ENCODE results near the gene KTN1. TPM values are rescaled to one million over a fixed set of nuclear protein-coding genes. Genes with fewer than 3 reads are reported as not detected.

The KTN1 gene
- total RNA-seq, 2 experiments from 2014 or later, result 85.1 to 92.3 TPM

- CTCF ChIA-PET, result no interaction called here
- Mint-ChIP-seq H3K4me3 (no peak overlapping the region), H3K27me3 (no peaks in the 10 kb centered on the region), H3K4me1 (peaks cover 2% of the 10 kb centered on the region), H3K36me3 (peaks cover 19% of the 10 kb centered on the region), H3K27ac (no peak overlapping the region), H3K9me3 (ENCODE audit: low read depth) (no peaks in the 10 kb centered on the region)
- ATAC-seq (no peak), DNase-seq (no peak)
Observed at GRCh38 chr14:55609681-55610080, 29.7 kb downstream of the KTN1 start.

- CTCF ChIA-PET, result no interaction called here
- Mint-ChIP-seq H3K27me3 (no peaks in the 10 kb centered on the region), H3K4me3 (no peak overlapping the region), H3K27ac (no peak overlapping the region), H3K36me3 (peaks cover 27% of the 10 kb centered on the region), H3K4me1 (peaks cover 2% of the 10 kb centered on the region), H3K9me3 (ENCODE audit: low read depth) (no peaks in the 10 kb centered on the region)
- no peak for ATAC-seq
- DNase-seq, result no peak
Observed at GRCh38 chr14:55610713-55611370, 30.8 kb downstream of the KTN1 start.

- CTCF ChIA-PET, result no interaction called here
- DNase-seq, result no peak
- Mint-ChIP-seq H3K36me3 (peaks cover 36% of the 10 kb centered on the region), H3K27me3 (no peaks in the 10 kb centered on the region), H3K27ac (no peak overlapping the region), H3K9me3 (ENCODE audit: low read depth) (no peaks in the 10 kb centered on the region), H3K4me3 (no peak overlapping the region), H3K4me1 (peaks cover 2% of the 10 kb centered on the region)
- ATAC-seq, result no peak
Observed at GRCh38 chr14:55611859-55612258, 31.9 kb downstream of the KTN1 start.

- H3K27me3 Mint-ChIP-seq, result no peaks in the 10 kb centered on the region
Observed at GRCh38 chr14:55614304-55614703, 34.3 kb downstream of the KTN1 start.

GRCh38 chr14:55620277-55620676 lies 40.3 kb downstream of the KTN1 start:
- H3K9me3 Mint-ChIP-seq (ENCODE audit: low read depth), result peaks cover 15% of the 10 kb centered on the region
- H3K36me3 Mint-ChIP-seq, result peaks cover 75% of the 10 kb centered on the region
- DNase-seq (no peak), ATAC-seq (no peak)
- no peaks in the 10 kb centered on the region for H3K4me1 Mint-ChIP-seq
- no peak overlapping the region for H3K4me3 Mint-ChIP-seq
- H3K27ac Mint-ChIP-seq, result no peak overlapping the region
- no peaks in the 10 kb centered on the region for H3K27me3 Mint-ChIP-seq
- CTCF ChIA-PET, result no interaction called here

More at GRCh38 chr14:55614304-55614703, 34.3 kb downstream of the KTN1 start:
- Mint-ChIP-seq H3K36me3 (peaks cover 51% of the 10 kb centered on the region), H3K4me1 (no peaks in the 10 kb centered on the region), H3K9me3 (ENCODE audit: low read depth) (peaks cover 3% of the 10 kb centered on the region), H3K27ac (no peak overlapping the region), H3K4me3 (no peak overlapping the region)
- CTCF ChIA-PET, result no interaction called here
- ATAC-seq (no peak), DNase-seq (no peak)

- DNase-seq, result no peak
- ATAC-seq, result no peak
- Mint-ChIP-seq H3K27me3 (no peaks in the 10 kb centered on the region), H3K4me3 (no peak overlapping the region), H3K27ac (no peak overlapping the region), H3K4me1 (no peaks in the 10 kb centered on the region), H3K9me3 (ENCODE audit: low read depth) (peaks cover 15% of the 10 kb centered on the region), H3K36me3 (peaks cover 69% of the 10 kb centered on the region)
- CTCF ChIA-PET, result no interaction called here
Observed at GRCh38 chr14:55620981-55621380, 41.0 kb downstream of the KTN1 start.

- H3K27me3 Mint-ChIP-seq, result no peaks in the 10 kb centered on the region
- CTCF ChIA-PET, result no interaction called here
- no peak for DNase-seq
- H3K4me3 Mint-ChIP-seq, result no peak overlapping the region
- ATAC-seq, result no peak
- H3K4me1 Mint-ChIP-seq, result no peaks in the 10 kb centered on the region
- peaks cover 66% of the 10 kb centered on the region for H3K36me3 Mint-ChIP-seq
- H3K9me3 Mint-ChIP-seq (ENCODE audit: low read depth), result peaks cover 15% of the 10 kb centered on the region
- no peak overlapping the region for H3K27ac Mint-ChIP-seq
Observed at GRCh38 chr14:55621391-55621790, 41.4 kb downstream of the KTN1 start.

GRCh38 chr14:55624913-55625312 lies 44.9 kb downstream of the KTN1 start:
- DNase-seq, result no peak
- no peaks in the 10 kb centered on the region for H3K27me3 Mint-ChIP-seq
- H3K36me3 Mint-ChIP-seq, result peaks cover 56% of the 10 kb centered on the region
- no peak for ATAC-seq
- no peak overlapping the region for H3K4me3 Mint-ChIP-seq
- H3K27ac Mint-ChIP-seq, result no peak overlapping the region
- H3K9me3 Mint-ChIP-seq (ENCODE audit: low read depth), result peaks cover 7% of the 10 kb centered on the region
- H3K4me1 Mint-ChIP-seq, result peaks cover 5% of the 10 kb centered on the region
- CTCF ChIA-PET, result interaction anchor here (1.3 kb wide), 1 partner anchor 8 kb away, joined by 4 read pairs; no protein-coding TSS in a partner anchor

GRCh38 chr14:55625481-55625880 lies 45.5 kb downstream of the KTN1 start:
- no peak for ATAC-seq
- peaks cover 55% of the 10 kb centered on the region for H3K36me3 Mint-ChIP-seq
- peaks cover 4% of the 10 kb centered on the region for H3K9me3 Mint-ChIP-seq (ENCODE audit: low read depth)
- H3K4me1 Mint-ChIP-seq, result peaks cover 5% of the 10 kb centered on the region
- no peak overlapping the region for H3K4me3 Mint-ChIP-seq
- H3K27ac Mint-ChIP-seq, result no peak overlapping the region
- no peaks in the 10 kb centered on the region for H3K27me3 Mint-ChIP-seq
- DNase-seq, result no peak
- CTCF ChIA-PET, result interaction anchor here (1.3 kb wide), 1 partner anchor 9 kb away, joined by 4 read pairs; no protein-coding TSS in a partner anchor

- DNase-seq, result no peak
- H3K4me3 Mint-ChIP-seq, result no peak overlapping the region
- CTCF ChIA-PET, result no interaction called here
- no peak for ATAC-seq
- no peaks in the 10 kb centered on the region for H3K27me3 Mint-ChIP-seq
- no peak overlapping the region for H3K27ac Mint-ChIP-seq
- H3K4me1 Mint-ChIP-seq, result peaks cover 5% of the 10 kb centered on the region
- H3K36me3 Mint-ChIP-seq, result peaks cover 51% of the 10 kb centered on the region
- no peaks in the 10 kb centered on the region for H3K9me3 Mint-ChIP-seq (ENCODE audit: low read depth)
Observed at GRCh38 chr14:55626131-55626530, 46.1 kb downstream of the KTN1 start.

GRCh38 chr14:55628426-55628825 lies 48.4 kb downstream of the KTN1 start:
- DNase-seq, result no peak
- no peak for ATAC-seq
- CTCF ChIA-PET, result no interaction called here
- Mint-ChIP-seq H3K4me1 (peaks cover 5% of the 10 kb centered on the region), H3K27ac (no peak overlapping the region), H3K36me3 (peaks cover 38% of the 10 kb centered on the region), H3K27me3 (no peaks in the 10 kb centered on the region), H3K4me3 (no peak overlapping the region), H3K9me3 (ENCODE audit: low read depth) (no peaks in the 10 kb centered on the region)

GRCh38 chr14:55638665-55639064 lies 58.7 kb downstream of the KTN1 start:
- Mint-ChIP-seq H3K4me3 (no peak overlapping the region), H3K4me1 (no peaks in the 10 kb centered on the region), H3K27ac (no peak overlapping the region), H3K9me3 (ENCODE audit: low read depth) (no peaks in the 10 kb centered on the region), H3K27me3 (no peaks in the 10 kb centered on the region), H3K36me3 (peaks cover 37% of the 10 kb centered on the region)
- no peak for ATAC-seq
- DNase-seq, result no peak
- CTCF ChIA-PET, result interaction anchor here (1.2 to 1.4 kb wide), 2 partner anchors 192 to 836 kb away, joined by 3 read pairs; no protein-coding TSS in a partner anchor

- no peak for DNase-seq
- peaks cover 2% of the 10 kb centered on the region for H3K4me1 Mint-ChIP-seq
- no peak for ATAC-seq
- H3K27ac Mint-ChIP-seq, result no peak overlapping the region
- CTCF ChIA-PET, result no interaction called here
- H3K9me3 Mint-ChIP-seq (ENCODE audit: low read depth), result no peaks in the 10 kb centered on the region
- no peaks in the 10 kb centered on the region for H3K27me3 Mint-ChIP-seq
- peaks cover 41% of the 10 kb centered on the region for H3K36me3 Mint-ChIP-seq
- no peak overlapping the region for H3K4me3 Mint-ChIP-seq
Observed at GRCh38 chr14:55641290-55641689, 61.3 kb downstream of the KTN1 start.

GRCh38 chr14:55641954-55642353 lies 61.9 kb downstream of the KTN1 start:
- Mint-ChIP-seq H3K36me3 (peaks cover 35% of the 10 kb centered on the region), H3K4me1 (peaks cover 4% of the 10 kb centered on the region), H3K9me3 (ENCODE audit: low read depth) (no peaks in the 10 kb centered on the region), H3K4me3 (no peak overlapping the region), H3K27me3 (no peaks in the 10 kb centered on the region), H3K27ac (no peak overlapping the region)
- ATAC-seq (no peak), DNase-seq (no peak)
- CTCF ChIA-PET, result no interaction called here
